Osteoblast (primary cell): ENCODE data around the gene TDRD9. TPM values are rescaled to one million over a fixed set of nuclear protein-coding genes. Genes with fewer than 3 reads are reported as not detected.

Experiments
- DNase-seq: peaks from one replicate; pipeline ENCODE4 v3.0.0; 2011; ENCODE audit warnings: low spot score, mixed read lengths; ENCODE audit not compliant: insufficient read length; ENCODE audit errors: missing footprints
- H2AFZ ChIP-seq: 2 replicates; pipeline ENCODE4 v1.6.0; 2011; ENCODE audit warnings: mild to moderate bottlenecking, low read length
- H3K27ac ChIP-seq: 2 replicates; pipeline ENCODE4 v1.5.1; 2011; ENCODE audit warnings: mild to moderate bottlenecking, low read depth, low read length, moderate library complexity
- H3K27me3 ChIP-seq: 2 replicates; pipeline ENCODE4 v1.6.0; 2012; ENCODE audit warnings: mild to moderate bottlenecking, control low read depth, inconsistent platforms, low read length, moderate library complexity; ENCODE audit not compliant: insufficient read depth
- H3K36me3 ChIP-seq: 2 replicates; pipeline ENCODE4 v1.5.1; 2011; ENCODE audit warnings: mild to moderate bottlenecking, low read length, control low read depth, moderate library complexity; ENCODE audit not compliant: insufficient read depth
- H3K4me1 ChIP-seq: 2 replicates; pipeline ENCODE4 v1.5.1; 2011; ENCODE audit warnings: mild to moderate bottlenecking, low read length, control low read depth, moderate library complexity; ENCODE audit not compliant: insufficient read depth
- H3K4me2 ChIP-seq: 2 replicates; pipeline ENCODE4 v1.6.0; 2011; ENCODE audit warnings: mild to moderate bottlenecking, low read length; ENCODE audit not compliant: insufficient read depth
- H3K4me3 ChIP-seq: fragments of 200-600 bp; sonication (generic); 3 replicates; pipeline ENCODE4 v1.5.1; 2012; ENCODE audit warnings: mild to moderate bottlenecking, low read length, inconsistent platforms; ENCODE audit not compliant: insufficient read depth
- H3K79me2 ChIP-seq: 2 replicates; pipeline ENCODE4 v1.6.0; 2012; ENCODE audit warnings: mild to moderate bottlenecking, low read length, control low read depth, inconsistent platforms; ENCODE audit not compliant: insufficient read depth
- H3K9me3 ChIP-seq: 2 replicates; pipeline ENCODE4 v1.5.1; 2011; ENCODE audit warnings: low read depth, low read length, control low read depth
- H4K20me1 ChIP-seq: 2 replicates; pipeline ENCODE4 v1.6.0; 2012; ENCODE audit warnings: mild to moderate bottlenecking, low read length, control low read depth; ENCODE audit not compliant: insufficient read depth
- CTCF ChIP-seq: IDR thresholded peaks from 2 replicates; pipeline ENCODE4 v1.5.1; 2011; ENCODE audit warnings: mild to moderate bottlenecking, low read depth, low read length, moderate library complexity; ENCODE audit errors: extremely low read depth
- total RNA-seq: library from RNA; depleted of rRNA; stranded (reverse); fragments of >200 nt; gene quantifications from 2 replicates; pipeline ENCODE4 v1.2.3, GENCODE V29; 2012

Gene TDRD9
- total RNA-seq, 1 donor: 1.1 TPM

- Histone ChIP-seq H3K27me3 (no peaks in the 10 kb centered on the region), H2AFZ (no peak overlapping the region), H3K27ac (no peak overlapping the region), H3K79me2 (no peaks in the 10 kb centered on the region), H3K36me3 (no peaks in the 10 kb centered on the region), H4K20me1 (no peaks in the 10 kb centered on the region), H3K9me3 (no peaks in the 10 kb centered on the region), H3K4me2 (no peak overlapping the region), H3K4me3 (no peak overlapping the region), H3K4me1 (no peaks in the 10 kb centered on the region)
- TF ChIP-seq CTCF: no peak
- peak; percentile 73 for DNase-seq
Observed at GRCh38 chr14:104095426-104096310, 167.4 kb downstream of the TDRD9 start.

DNA sequence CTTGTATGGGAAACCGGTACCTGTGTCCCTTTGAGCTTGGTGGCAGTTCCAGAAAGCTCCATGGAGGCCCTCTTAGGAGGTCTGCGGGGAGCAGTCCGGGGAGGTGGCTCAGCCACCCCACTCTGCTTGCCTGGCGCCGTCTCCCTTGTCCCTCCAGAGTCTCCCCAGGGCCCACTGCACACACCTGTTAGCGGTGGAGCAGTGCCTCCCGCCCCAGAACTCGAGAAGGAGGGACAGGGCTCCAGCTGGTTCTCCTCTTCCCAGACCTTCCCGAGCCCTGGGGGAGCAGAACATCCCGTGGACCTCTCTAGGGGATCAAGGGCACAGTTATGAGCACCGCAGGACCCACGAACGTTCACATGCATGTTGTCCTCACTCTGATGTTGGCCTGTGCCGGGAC, 168.1 kb downstream of the TDRD9 start:
- Histone ChIP-seq H3K4me2 (no peak overlapping the region), H3K9me3 (no peaks in the 10 kb centered on the region), H3K27ac (no peak overlapping the region), H3K4me3 (no peak overlapping the region), H4K20me1 (no peaks in the 10 kb centered on the region), H2AFZ (no peak overlapping the region), H3K79me2 (no peaks in the 10 kb centered on the region), H3K27me3 (no peaks in the 10 kb centered on the region), H3K36me3 (no peaks in the 10 kb centered on the region), H3K4me1 (no peaks in the 10 kb centered on the region)
- TF ChIP-seq CTCF: no peak
- DNase-seq: peak; percentile 69

DNA sequence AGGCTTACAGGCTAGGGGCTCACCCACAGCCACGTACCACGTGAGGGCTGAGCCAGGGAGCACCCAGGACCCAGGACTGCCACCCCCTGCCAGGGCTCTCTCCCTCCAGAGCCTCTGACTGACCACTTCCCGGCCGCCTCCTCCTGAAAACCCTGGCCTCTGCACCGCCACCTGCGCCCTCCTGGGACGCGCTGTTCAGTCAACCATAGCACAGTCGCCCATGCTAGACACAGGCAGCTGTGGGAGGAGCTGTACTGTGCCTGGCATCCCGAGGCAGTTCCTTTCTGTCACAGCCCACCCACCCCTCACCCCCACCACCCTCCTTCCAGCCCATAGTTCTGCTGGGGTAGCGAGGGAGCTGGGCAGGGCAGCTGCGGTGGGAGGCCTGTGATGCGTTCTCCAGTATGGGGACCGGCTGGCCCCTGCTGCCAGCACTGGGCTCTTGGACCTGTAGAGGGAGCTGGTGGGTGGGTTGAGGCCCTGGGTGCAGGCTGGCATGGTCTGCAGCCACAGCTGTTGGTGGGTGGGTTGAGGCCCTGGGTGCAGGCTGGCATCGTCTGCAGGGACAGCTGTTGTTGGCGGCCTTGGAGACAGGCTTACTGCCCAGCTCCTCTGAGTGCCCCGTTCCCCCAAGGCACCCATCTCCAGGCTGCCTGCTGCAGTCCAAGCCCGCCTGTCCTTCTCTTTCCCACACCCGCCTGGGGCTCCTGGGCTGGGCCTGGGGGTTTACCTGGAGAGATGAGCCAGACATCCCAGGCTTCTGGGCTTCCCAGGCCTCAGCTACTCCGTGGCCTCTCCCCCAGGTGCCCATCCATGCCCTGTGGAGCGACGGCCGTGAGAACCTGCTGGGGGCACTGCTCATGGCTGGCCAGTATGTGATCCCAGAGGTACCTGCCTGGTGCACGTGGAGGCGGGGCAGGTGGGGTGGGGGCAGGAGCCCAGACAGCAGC, 168.8 kb downstream of the TDRD9 start:
- Histone ChIP-seq H3K79me2 (no peaks in the 10 kb centered on the region), H3K9me3 (no peaks in the 10 kb centered on the region), H3K4me1 (no peaks in the 10 kb centered on the region), H2AFZ (no peak overlapping the region), H3K4me2 (no peak overlapping the region), H3K27ac (no peak overlapping the region), H3K4me3 (no peak overlapping the region), H3K27me3 (no peaks in the 10 kb centered on the region), H4K20me1 (no peaks in the 10 kb centered on the region), H3K36me3 (no peaks in the 10 kb centered on the region)
- peak; percentile 79 for DNase-seq
- TF ChIP-seq CTCF: no peak
